Measurements from ENCODE around the gene JPH3. TPM values are rescaled to one million over a fixed set of nuclear protein-coding genes. Genes with fewer than 3 reads are reported as not detected.

Gene JPH3
- total RNA-seq, 2 donors from 2014 or later: 37.0 to 39.1 TPM

DNA sequence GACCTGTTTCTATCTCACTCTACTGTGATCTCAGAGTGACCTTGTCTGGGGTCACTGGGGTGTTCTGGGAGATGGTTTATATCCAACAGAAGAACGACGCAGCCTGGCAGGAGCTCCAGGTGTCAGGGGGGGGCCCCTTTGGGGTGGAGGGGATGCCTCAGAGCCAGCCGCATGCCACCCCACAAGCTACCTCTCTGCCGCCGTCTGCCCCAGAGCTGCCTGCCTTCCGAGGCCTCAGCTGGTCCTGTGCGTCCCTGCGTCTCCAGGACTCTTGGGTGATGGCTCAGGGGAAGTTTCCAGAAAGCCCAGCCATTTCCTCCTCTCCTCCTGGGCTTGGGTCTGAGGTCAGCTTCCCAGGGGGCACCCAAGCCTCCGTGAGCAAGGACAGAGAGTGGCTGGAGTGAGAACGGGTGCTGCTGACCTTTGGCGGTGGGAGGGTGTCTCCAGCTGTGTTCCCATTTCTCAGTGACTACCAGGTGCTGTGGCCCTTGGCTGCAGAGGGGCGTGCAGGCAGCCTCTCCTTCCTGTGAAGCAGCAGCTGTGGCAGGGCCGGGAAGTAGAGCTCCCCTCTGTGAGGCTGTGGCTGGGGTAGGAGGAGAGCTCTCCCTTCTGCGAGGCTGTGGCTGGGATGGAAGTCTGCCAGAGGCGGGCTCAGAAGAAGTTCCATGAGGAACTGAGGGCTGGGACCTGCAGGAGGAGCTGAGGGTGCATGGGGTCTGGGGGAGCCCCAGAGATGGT, 19.8 kb downstream of the JPH3 start:
- Histone ChIP-seq H3K4me3 (ENCODE audit: low read length) (no peak overlapping the region), H3K9ac (ENCODE audit: extremely low read depth, low read length, poor library complexity, severe bottlenecking) (no peak overlapping the region), H3K36me3 (ENCODE audit: control insufficient read depth, insufficient read depth, low read length) (no peaks in the 10 kb centered on the region), H3K9me3 (ENCODE audit: control insufficient read depth, low read length) (no peaks in the 10 kb centered on the region), H3K27ac (ENCODE audit: low read depth, low read length) (no peak overlapping the region), H3K4me1 (ENCODE audit: control insufficient read depth, insufficient read depth, low read length) (no peaks in the 10 kb centered on the region), H3K27me3 (ENCODE audit: control insufficient read depth, insufficient read depth, low read length, poor library complexity, severe bottlenecking) (no peaks in the 10 kb centered on the region)
- TF ChIP-seq, protein P1, sequence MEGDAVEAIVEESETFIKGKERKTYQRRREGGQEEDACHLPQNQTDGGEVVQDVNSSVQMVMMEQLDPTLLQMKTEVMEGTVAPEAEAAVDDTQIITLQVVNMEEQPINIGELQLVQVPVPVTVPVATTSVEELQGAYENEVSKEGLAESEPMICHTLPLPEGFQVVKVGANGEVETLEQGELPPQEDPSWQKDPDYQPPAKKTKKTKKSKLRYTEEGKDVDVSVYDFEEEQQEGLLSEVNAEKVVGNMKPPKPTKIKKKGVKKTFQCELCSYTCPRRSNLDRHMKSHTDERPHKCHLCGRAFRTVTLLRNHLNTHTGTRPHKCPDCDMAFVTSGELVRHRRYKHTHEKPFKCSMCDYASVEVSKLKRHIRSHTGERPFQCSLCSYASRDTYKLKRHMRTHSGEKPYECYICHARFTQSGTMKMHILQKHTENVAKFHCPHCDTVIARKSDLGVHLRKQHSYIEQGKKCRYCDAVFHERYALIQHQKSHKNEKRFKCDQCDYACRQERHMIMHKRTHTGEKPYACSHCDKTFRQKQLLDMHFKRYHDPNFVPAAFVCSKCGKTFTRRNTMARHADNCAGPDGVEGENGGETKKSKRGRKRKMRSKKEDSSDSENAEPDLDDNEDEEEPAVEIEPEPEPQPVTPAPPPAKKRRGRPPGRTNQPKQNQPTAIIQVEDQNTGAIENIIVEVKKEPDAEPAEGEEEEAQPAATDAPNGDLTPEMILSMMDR (conservative IDR thresholded peaks at IDR 0.05): no peak
- 87 to 93% methylated on average over 8 to 14 of the region's 15 CpGs for WGBS, 2 experiments (ENCODE audit: insufficient coverage in 1 of 2, insufficient read length in 1 of 2)
- no peaks in the 10 kb centered on the region for H3K27me3 Mint-ChIP-seq (ENCODE audit: insufficient read depth)
- no peaks in the 10 kb centered on the region for H3K36me3 Mint-ChIP-seq (ENCODE audit: low read depth)
- no peak overlapping the region for H3K27ac Mint-ChIP-seq
- no peaks in the 10 kb centered on the region for H3K9me3 Mint-ChIP-seq
- H3K4me1 Mint-ChIP-seq: peaks cover 4% of the 10 kb centered on the region
- no peak for DNase-seq
- H3K4me3 Mint-ChIP-seq: no peak overlapping the region

- no peaks in the 10 kb centered on the region for H3K9me3 Mint-ChIP-seq
- Histone ChIP-seq H3K27me3 (ENCODE audit: control insufficient read depth, insufficient read depth, low read length, poor library complexity, severe bottlenecking) (no peaks in the 10 kb centered on the region), H3K27ac (ENCODE audit: low read depth, low read length) (no peak overlapping the region), H3K4me3 (ENCODE audit: low read length) (no peak overlapping the region), H3K9me3 (ENCODE audit: control insufficient read depth, low read length) (no peaks in the 10 kb centered on the region), H3K4me1 (ENCODE audit: control insufficient read depth, insufficient read depth, low read length) (no peaks in the 10 kb centered on the region), H3K36me3 (ENCODE audit: control insufficient read depth, insufficient read depth, low read length) (no peaks in the 10 kb centered on the region), H3K9ac (ENCODE audit: extremely low read depth, low read length, poor library complexity, severe bottlenecking) (no peak overlapping the region)
- H3K27ac Mint-ChIP-seq: no peak overlapping the region
- no peaks in the 10 kb centered on the region for H3K36me3 Mint-ChIP-seq (ENCODE audit: low read depth)
- no peak for DNase-seq
- TF ChIP-seq, protein P1 (conservative IDR thresholded peaks at IDR 0.05): no peak
- peaks cover 4% of the 10 kb centered on the region for H3K4me1 Mint-ChIP-seq
- no peaks in the 10 kb centered on the region for H3K27me3 Mint-ChIP-seq (ENCODE audit: insufficient read depth)
- no peak overlapping the region for H3K4me3 Mint-ChIP-seq
- WGBS, 2 experiments (ENCODE audit: insufficient coverage in 1 of 2, insufficient read length in 1 of 2): 79 to 97% methylated on average over 4 to 10 of the region's 10 CpGs
Observed at GRCh38 chr16:87622756-87623319, 20.5 kb downstream of the JPH3 start.

DNA sequence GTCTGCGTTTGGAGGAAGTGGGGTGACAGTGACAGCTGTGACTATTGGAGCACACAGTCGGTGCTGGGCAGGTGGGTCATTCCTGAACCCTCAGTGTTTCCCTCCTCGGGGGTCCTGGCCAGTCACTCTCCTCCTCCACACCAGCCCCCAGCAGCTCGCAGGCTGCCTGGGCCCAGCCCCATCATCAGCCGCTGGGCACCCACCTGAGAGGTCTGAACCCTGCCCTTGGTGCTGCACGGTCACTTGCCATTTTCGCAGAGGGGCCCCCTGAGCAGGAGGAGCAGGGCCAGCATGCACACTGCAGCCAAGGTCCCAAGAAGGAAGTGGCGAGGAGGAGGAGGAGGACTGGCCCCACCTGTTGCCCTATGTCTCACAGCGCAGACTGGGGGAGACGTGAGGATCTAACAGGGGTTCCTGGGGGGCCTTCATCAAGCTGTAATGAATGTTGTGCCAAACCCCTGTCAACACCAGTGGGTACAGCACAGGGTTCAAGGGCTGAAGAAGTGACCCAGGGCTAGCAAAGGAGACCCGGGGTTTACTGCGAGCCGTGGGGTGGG, 23.0 kb downstream of the JPH3 start:
- H3K9me3 Mint-ChIP-seq: peaks cover 2% of the 10 kb centered on the region
- H3K27ac ChIP-seq (ENCODE audit: low read depth, low read length): no peak overlapping the region
- no peaks in the 10 kb centered on the region for H3K27me3 Mint-ChIP-seq (ENCODE audit: insufficient read depth)
- no peaks in the 10 kb centered on the region for H3K9me3 ChIP-seq (ENCODE audit: control insufficient read depth, low read length)
- no peaks in the 10 kb centered on the region for H3K36me3 ChIP-seq (ENCODE audit: control insufficient read depth, insufficient read depth, low read length)
- H3K36me3 Mint-ChIP-seq (ENCODE audit: low read depth): no peaks in the 10 kb centered on the region
- H3K27me3 ChIP-seq (ENCODE audit: control insufficient read depth, insufficient read depth, low read length, poor library complexity, severe bottlenecking): no peaks in the 10 kb centered on the region
- H3K4me3 ChIP-seq (ENCODE audit: low read length): no peak overlapping the region
- 90 to 92% methylated on average over 9 to 13 of the region's 13 CpGs for WGBS, 2 experiments (ENCODE audit: insufficient coverage in 1 of 2, insufficient read length in 1 of 2)
- H3K4me1 ChIP-seq (ENCODE audit: control insufficient read depth, insufficient read depth, low read length): no peaks in the 10 kb centered on the region
- TF ChIP-seq, protein P1 (conservative IDR thresholded peaks at IDR 0.05): no peak
- H3K4me3 Mint-ChIP-seq: no peak overlapping the region
- H3K4me1 Mint-ChIP-seq: no peaks in the 10 kb centered on the region
- H3K9ac ChIP-seq (ENCODE audit: extremely low read depth, low read length, poor library complexity, severe bottlenecking): no peak overlapping the region
- H3K27ac Mint-ChIP-seq: no peak overlapping the region
- DNase-seq: no peak

All from endodermal cell (in vitro differentiated cells).